A549 (cell line): Measurements from ENCODE around the gene C3orf85. TPM values are rescaled to one million over a fixed set of nuclear protein-coding genes. Genes with fewer than 3 reads are reported as not detected.

Source experiments
- ATAC-seq, 2 experiments: fragments of 200-7000 bp in 1 of 2; fragments of >200 bp in 1 of 2; cut with Nextera tagmentation in 1 of 2; cut with Tn5 transposase in 1 of 2; 3 replicates each; pipeline versions ENCODE4 v1.8.0 to v1.9.1; 2018 to 2020; ENCODE audit warnings: mild to moderate bottlenecking in 1 of 2, moderate library complexity in 1 of 2
- CTCF ChIA-PET: fragments of 300-600 bp; sonication (Branson Sonifier 250); formaldehyde crosslinking; extraction: SDS; loops from one replicate; lab custom pipeline; 2021; ENCODE audit warnings: antibody characterized with exemption, inconsistent platforms; lab: Yijun Ruan, JAX
- POLR2A ChIA-PET: fragments of 350-600 bp; formaldehyde crosslinking; extraction: SDS; loops from one replicate; lab custom pipeline; 2021; ENCODE audit warnings: antibody characterized with exemption, inconsistent platforms; lab: Yijun Ruan, JAX
- DNase-seq, 2 experiments: peaks; one replicate each; pipeline versions ENCODE4 v3.0.0 to v3.0.0-alpha.2; 2011 to 2016; ENCODE audit warnings: low read depth in 1 of 2, low spot score in 1 of 2
- FAIRE-seq: peaks from 2 replicates; lab custom pipeline; 2011; peaks lifted over from hg19 to GRCh38; lab: Jason Lieb, UNC
- H3K27ac ChIP-seq, 2 experiments: fragments of >200 bp; sonication (Bioruptor Twin); formaldehyde crosslinking; 3 replicates each; pipeline ENCODE4 v1.5.1; 2016 to 2017
- H3K4me1 ChIP-seq: fragments of >200 bp; sonication (Bioruptor Twin); formaldehyde crosslinking; 3 replicates; pipeline ENCODE4 v1.6.1; 2016
- H3K4me2 ChIP-seq: fragments of >200 bp; sonication (Bioruptor Twin); formaldehyde crosslinking; 3 replicates; pipeline ENCODE4 v1.6.1; 2016
- H3K4me3 ChIP-seq: fragments of >200 bp; sonication (Bioruptor Twin); formaldehyde crosslinking; 3 replicates; pipeline ENCODE4 v1.5.1; 2016
- H3K9me3 ChIP-seq: fragments of >200 bp; sonication (Bioruptor Twin); formaldehyde crosslinking; 3 replicates; pipeline ENCODE4 v1.6.1; 2016
- BHLHE40 ChIP-seq: IDR thresholded peaks from 2 replicates; pipeline ENCODE4 v1.6.1; 2012; ENCODE audit warnings: low read depth, low read length, inconsistent platforms
- CBX2 ChIP-seq: fragments of 200-600 bp; sonication (generic); IDR thresholded peaks from 2 replicates; pipeline ENCODE4 v1.6.1; 2016; ENCODE audit warnings: low read depth, mild to moderate bottlenecking, borderline replicate concordance
- CEBPB ChIP-seq, 2 experiments: fragments of >200 bp in 1 of 2; sonication (Bioruptor Twin) in 1 of 2; formaldehyde crosslinking in 1 of 2; IDR thresholded peaks; 2 replicates each; pipeline ENCODE4 v1.6.1; 2012 to 2016
- CHD2 ChIP-seq: fragments of 150-350 bp; IDR thresholded peaks from 2 replicates; pipeline ENCODE4 v1.6.1; 2014; ENCODE audit warnings: low read length; ENCODE audit not compliant: partially characterized antibody
- EHMT2 ChIP-seq: fragments of 200-600 bp; sonication (generic); IDR thresholded peaks from 2 replicates; pipeline ENCODE4 v1.6.1; 2016; ENCODE audit warnings: antibody characterized with exemption, low read depth, mild to moderate bottlenecking, moderate library complexity
- FOSB ChIP-seq: fragments of 250-450 bp; sonication (Bioruptor Pico); IDR thresholded peaks from 2 replicates; pipeline ENCODE4 v1.5.0; 2020; ENCODE audit warnings: mild to moderate bottlenecking, moderate library complexity
- FOSL2 ChIP-seq, 2 experiments: fragments of 450-650 bp in 1 of 2; fragments of >200 bp in 1 of 2; sonication (Bioruptor Twin) in 1 of 2; formaldehyde crosslinking; IDR thresholded peaks; 2 replicates each; pipeline versions ENCODE4 v1.5.0 to v1.6.1; 2016 to 2020; ENCODE audit warnings: mild to moderate bottlenecking in 1 of 2, moderate library complexity in 1 of 2
- HDAC2 ChIP-seq: fragments of 200-600 bp; sonication (generic); IDR thresholded peaks from 2 replicates; pipeline ENCODE4 v1.6.1; 2016
- HEYL ChIP-seq: fragments of 250-450 bp; sonication (Bioruptor Pico); IDR thresholded peaks from 2 replicates; pipeline ENCODE4 v1.8.0; 2021; ENCODE audit warnings: mild to moderate bottlenecking, moderate library complexity
- HOXA7 ChIP-seq: fragments of 250-450 bp; sonication (Bioruptor Pico); IDR thresholded peaks from 2 replicates; pipeline ENCODE4 v1.5.0; 2020; ENCODE audit warnings: mild to moderate bottlenecking, moderate library complexity
- HOXB13 ChIP-seq: fragments of 250-450 bp; sonication (Bioruptor Pico); IDR thresholded peaks from 2 replicates; pipeline ENCODE4 v1.5.0; 2020; ENCODE audit warnings: low read depth, mild to moderate bottlenecking, moderate library complexity
- JUN ChIP-seq, 2 experiments: fragments of >200 bp; sonication (Bioruptor Twin); formaldehyde crosslinking; IDR thresholded peaks; 2 replicates in 1 of 2; 3 replicates in 1 of 2; pipeline ENCODE4 v1.6.1; 2016 to 2017
- JUNB ChIP-seq: fragments of >200 bp; sonication (Bioruptor Twin); formaldehyde crosslinking; IDR thresholded peaks from 2 replicates; pipeline ENCODE4 v1.6.1; 2016
- KDM5A ChIP-seq: fragments of 200-600 bp; sonication (generic); IDR thresholded peaks from 2 replicates; pipeline ENCODE4 v1.6.1; 2016; ENCODE audit warnings: antibody characterized with exemption, mild to moderate bottlenecking
- NPAS2 ChIP-seq: fragments of 250-450 bp; sonication (Bioruptor Pico); IDR thresholded peaks from 2 replicates; pipeline ENCODE4 v1.8.0; 2022; ENCODE audit warnings: mild to moderate bottlenecking, moderate library complexity, borderline replicate concordance
- NR3C1 ChIP-seq: fragments of >200 bp; sonication (Bioruptor Twin); formaldehyde crosslinking; IDR thresholded peaks from 3 replicates; pipeline ENCODE4 v1.6.1; 2017
- POLR2A ChIP-seq: IDR thresholded peaks from 2 replicates; pipeline ENCODE4 v1.6.1; 2012; ENCODE audit warnings: mild to moderate bottlenecking, low read length
- SMC3 ChIP-seq: fragments of >200 bp; sonication (Bioruptor Twin); formaldehyde crosslinking; IDR thresholded peaks from 3 replicates; pipeline ENCODE4 v1.6.1; 2018; ENCODE audit warnings: inconsistent platforms
- SREBF2 ChIP-seq: fragments of 450-650 bp; IDR thresholded peaks from 2 replicates; pipeline ENCODE4 v1.6.1; 2014; ENCODE audit warnings: mild to moderate bottlenecking, moderate library complexity
- ZNF302 ChIP-seq: fragments of 250-450 bp; sonication (Bioruptor Pico); IDR thresholded peaks from 2 replicates; pipeline ENCODE4 v1.9.0; 2021; ENCODE audit warnings: inconsistent platforms, mild to moderate bottlenecking, moderate library complexity
- ZSCAN20 ChIP-seq: fragments of 250-450 bp; sonication (Bioruptor Pico); IDR thresholded peaks from 2 replicates; pipeline ENCODE4 v1.8.0; 2022; ENCODE audit warnings: mild to moderate bottlenecking, moderate library complexity
- WGBS: methylation state at CpG from one replicate; pipeline ENCODE4 v1.1.6; 2017; ENCODE audit errors: missing lambda C conversion rate; 5-methylcytosine and 5-hydroxymethylcytosine counted together
- polyA plus RNA-seq, 4 experiments: library from polyadenylated mRNA; depleted of rRNA in 3 of 4; stranded (reverse); fragments of >200 nt; fragmentation: RNase III in 1 of 4; extraction: RNeasy Plus Mini Kit Qiagen cat#74134 plus additional on column Dnase treatment in 1 of 4; gene quantifications; 2 replicates in 3 of 4; 3 replicates in 1 of 4; pipeline ENCODE4 v1.2.3, GENCODE V29; 2011 to 2017
- TF ChIP-seq, protein P1 (sequence below): fragments of 450-650 bp; IDR thresholded peaks from 2 replicates; pipeline ENCODE4 v1.6.1; 2014; ENCODE audit warnings: antibody characterized with exemption
- TF ChIP-seq, protein P2 (sequence below): IDR thresholded peaks from 2 replicates; pipeline ENCODE4 v1.6.1; 2012
- TF ChIP-seq, protein P3 (sequence below): fragments of >200 bp; sonication (Bioruptor Twin); formaldehyde crosslinking; IDR thresholded peaks from 2 replicates; pipeline ENCODE4 v1.6.1; 2016
- TF ChIP-seq, protein P4 (sequence below): fragments of >200 bp; sonication (Bioruptor Twin); formaldehyde crosslinking; IDR thresholded peaks from 3 replicates; pipeline ENCODE4 v1.6.1; 2016
- TF ChIP-seq, protein P5 (sequence below): fragments of 250-450 bp; sonication (Bioruptor Pico); IDR thresholded peaks from 2 replicates; pipeline ENCODE4 v1.5.0; 2020; ENCODE audit warnings: low read depth, mild to moderate bottlenecking, moderate library complexity
- TF ChIP-seq, protein P6 (sequence below): fragments of 200-600 bp; sonication (generic); IDR thresholded peaks from 2 replicates; pipeline ENCODE4 v1.6.1; 2016; ENCODE audit warnings: antibody characterized with exemption, mild to moderate bottlenecking, moderate library complexity

C3orf85 gene
- polyA plus RNA-seq, 2 of the 4 experiments (the other 2 are of a cell fraction) = not detected

DNA sequence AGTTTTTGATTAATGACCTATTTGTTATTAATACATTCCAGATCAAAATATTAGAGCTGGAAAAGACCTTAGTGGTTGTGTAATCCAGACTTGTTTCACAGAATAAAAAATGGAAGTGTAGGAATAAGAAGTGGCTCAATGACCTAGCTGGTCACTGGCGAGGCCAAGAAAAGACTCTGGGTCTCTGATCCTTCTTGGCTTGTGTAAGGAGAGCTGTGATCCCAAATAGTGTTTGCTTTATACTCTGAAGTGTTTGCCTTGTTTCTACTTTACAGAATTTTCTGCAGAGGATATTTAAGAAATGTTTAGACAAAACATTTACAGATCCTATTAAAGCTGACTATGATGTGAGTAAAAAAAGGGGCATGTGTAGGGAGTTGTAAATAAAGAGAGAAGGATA is 7.1 kb downstream of the C3orf85 start:
- CTCF ChIA-PET = no interaction called here

DNA sequence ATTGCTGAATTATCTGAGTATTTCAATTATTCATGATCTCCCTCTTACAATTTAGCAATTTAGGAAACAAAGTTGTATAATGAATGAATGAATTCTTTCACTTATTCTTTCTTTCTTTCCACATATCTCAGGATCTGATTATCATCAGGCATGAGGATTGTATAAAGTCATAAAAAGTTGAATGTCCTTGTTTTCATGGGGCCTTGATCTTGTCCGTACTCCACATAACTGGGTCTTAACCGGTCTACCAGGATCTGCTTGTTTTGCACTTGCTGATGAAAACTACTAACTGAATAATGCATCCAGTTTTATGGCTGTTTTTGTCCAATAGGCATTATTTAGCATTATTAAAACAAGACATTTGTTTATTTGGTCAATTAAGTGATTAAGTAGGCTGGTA is 12.6 kb downstream of the C3orf85 start:
- no peak for FAIRE-seq
- no peak for ATAC-seq
- no peak overlapping the region for H3K4me2 ChIP-seq
- no peaks in the 10 kb centered on the region for H3K4me1 ChIP-seq
- ChIA-PET POLR2A (no interaction called here), CTCF (interaction anchor here (0.7 kb wide), 1 partner anchor 106 kb away, joined by 4 read pairs; no protein-coding TSS in a partner anchor)
- no peak for DNase-seq
- TF ChIP-seq SMC3 = no peak
- TF ChIP-seq KDM5A = no peak
- TF ChIP-seq HDAC2 = no peak
- no peak for TF ChIP-seq HOXA7
- TF ChIP-seq, protein P1, sequence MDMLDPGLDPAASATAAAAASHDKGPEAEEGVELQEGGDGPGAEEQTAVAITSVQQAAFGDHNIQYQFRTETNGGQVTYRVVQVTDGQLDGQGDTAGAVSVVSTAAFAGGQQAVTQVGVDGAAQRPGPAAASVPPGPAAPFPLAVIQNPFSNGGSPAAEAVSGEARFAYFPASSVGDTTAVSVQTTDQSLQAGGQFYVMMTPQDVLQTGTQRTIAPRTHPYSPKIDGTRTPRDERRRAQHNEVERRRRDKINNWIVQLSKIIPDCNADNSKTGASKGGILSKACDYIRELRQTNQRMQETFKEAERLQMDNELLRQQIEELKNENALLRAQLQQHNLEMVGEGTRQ = no peak
- TF ChIP-seq ZSCAN20 (CRISPR knock-in tag) = no peak
- TF ChIP-seq FOSL2 (IDR thresholded peaks at IDR 0.05) = no peak
- TF ChIP-seq FOSL2 (CRISPR knock-in tag; IDR thresholded peaks at IDR 0.05) = no peak
- TF ChIP-seq, protein P2, sequence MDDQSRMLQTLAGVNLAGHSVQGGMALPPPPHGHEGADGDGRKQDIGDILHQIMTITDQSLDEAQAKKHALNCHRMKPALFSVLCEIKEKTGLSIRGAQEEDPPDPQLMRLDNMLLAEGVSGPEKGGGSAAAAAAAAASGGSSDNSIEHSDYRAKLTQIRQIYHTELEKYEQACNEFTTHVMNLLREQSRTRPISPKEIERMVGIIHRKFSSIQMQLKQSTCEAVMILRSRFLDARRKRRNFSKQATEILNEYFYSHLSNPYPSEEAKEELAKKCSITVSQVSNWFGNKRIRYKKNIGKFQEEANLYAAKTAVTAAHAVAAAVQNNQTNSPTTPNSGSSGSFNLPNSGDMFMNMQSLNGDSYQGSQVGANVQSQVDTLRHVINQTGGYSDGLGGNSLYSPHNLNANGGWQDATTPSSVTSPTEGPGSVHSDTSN = no peak
- TF ChIP-seq CBX2 = no peak
- TF ChIP-seq SREBF2 = no peak
- no peak for TF ChIP-seq HOXB13 (CRISPR knock-in tag)
- no peak for TF ChIP-seq EHMT2
- no peak for TF ChIP-seq BHLHE40
- TF ChIP-seq POLR2A = no peak
- no peak for TF ChIP-seq HEYL (CRISPR knock-in tag)
- TF ChIP-seq, protein P3, sequence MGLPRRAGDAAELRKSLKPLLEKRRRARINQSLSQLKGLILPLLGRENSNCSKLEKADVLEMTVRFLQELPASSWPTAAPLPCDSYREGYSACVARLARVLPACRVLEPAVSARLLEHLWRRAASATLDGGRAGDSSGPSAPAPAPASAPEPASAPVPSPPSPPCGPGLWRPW = no peak
- WGBS = 88% methylated on average over 2 of the region's 2 CpGs
- no peak overlapping the region for H3K4me3 ChIP-seq
- no peaks in the 10 kb centered on the region; the same call in 2 of the 3 replicates for H3K9me3 ChIP-seq
- H3K27ac ChIP-seq = no peak overlapping the region

More for the DNA sequence above, 7.1 kb downstream of the C3orf85 start:
- ATAC-seq = no peak
- WGBS = 35% methylated on average over 1 of the region's 1 CpG
- Histone ChIP-seq H3K4me3 (no peak overlapping the region), H3K27ac (no peak overlapping the region), H3K4me1 (no peaks in the 10 kb centered on the region), H3K4me2 (no peak overlapping the region), H3K9me3 (no peaks in the 10 kb centered on the region)
- POLR2A ChIA-PET = no interaction called here
- DNase-seq = no peak
- no peak for FAIRE-seq
- no peak for TF ChIP-seq NR3C1
- TF ChIP-seq, protein P4, sequence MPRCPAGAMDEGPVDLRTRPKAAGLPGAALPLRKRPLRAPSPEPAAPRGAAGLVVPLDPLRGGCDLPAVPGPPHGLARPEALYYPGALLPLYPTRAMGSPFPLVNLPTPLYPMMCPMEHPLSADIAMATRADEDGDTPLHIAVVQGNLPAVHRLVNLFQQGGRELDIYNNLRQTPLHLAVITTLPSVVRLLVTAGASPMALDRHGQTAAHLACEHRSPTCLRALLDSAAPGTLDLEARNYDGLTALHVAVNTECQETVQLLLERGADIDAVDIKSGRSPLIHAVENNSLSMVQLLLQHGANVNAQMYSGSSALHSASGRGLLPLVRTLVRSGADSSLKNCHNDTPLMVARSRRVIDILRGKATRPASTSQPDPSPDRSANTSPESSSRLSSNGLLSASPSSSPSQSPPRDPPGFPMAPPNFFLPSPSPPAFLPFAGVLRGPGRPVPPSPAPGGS = no peak
- no peak for TF ChIP-seq FOSB
- TF ChIP-seq, protein P5, sequence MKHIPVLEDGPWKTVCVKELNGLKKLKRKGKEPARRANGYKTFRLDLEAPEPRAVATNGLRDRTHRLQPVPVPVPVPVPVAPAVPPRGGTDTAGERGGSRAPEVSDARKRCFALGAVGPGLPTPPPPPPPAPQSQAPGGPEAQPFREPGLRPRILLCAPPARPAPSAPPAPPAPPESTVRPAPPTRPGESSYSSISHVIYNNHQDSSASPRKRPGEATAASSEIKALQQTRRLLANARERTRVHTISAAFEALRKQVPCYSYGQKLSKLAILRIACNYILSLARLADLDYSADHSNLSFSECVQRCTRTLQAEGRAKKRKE (CRISPR knock-in tag) = no peak
- TF ChIP-seq, all 56 proteins: peak for 0

DNA sequence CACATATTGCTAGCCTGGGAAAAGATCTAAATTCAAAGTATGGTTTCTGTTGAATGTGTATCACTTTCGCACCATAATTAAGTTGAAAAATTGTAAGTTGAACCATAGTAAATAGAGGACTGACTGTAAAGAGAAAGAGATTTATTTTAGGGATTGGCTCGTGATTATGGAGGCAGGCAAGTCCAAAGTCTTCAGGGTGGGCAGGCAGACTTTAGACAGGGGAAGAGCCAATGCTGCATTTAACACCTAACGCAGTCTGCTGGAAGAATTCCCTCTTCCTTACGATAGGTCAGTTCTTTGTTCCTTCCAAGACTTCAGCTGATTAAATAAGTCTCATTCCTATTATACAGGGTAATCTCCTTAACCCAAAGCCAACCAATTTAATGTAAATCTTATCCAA is 15.8 kb downstream of the C3orf85 start:
- ATAC-seq = no peak
- WGBS = 63% methylated on average over 4 of the region's 4 CpGs
- TF ChIP-seq JUN (IDR thresholded peaks at IDR 0.05) = no peak
- TF ChIP-seq JUNB = no peak
- TF ChIP-seq CHD2 = no peak
- TF ChIP-seq NPAS2 (CRISPR knock-in tag) = no peak
- no peak for TF ChIP-seq ZNF302 (CRISPR knock-in tag)
- no peak for TF ChIP-seq ZSCAN20 (CRISPR knock-in tag)
- TF ChIP-seq, protein P6, sequence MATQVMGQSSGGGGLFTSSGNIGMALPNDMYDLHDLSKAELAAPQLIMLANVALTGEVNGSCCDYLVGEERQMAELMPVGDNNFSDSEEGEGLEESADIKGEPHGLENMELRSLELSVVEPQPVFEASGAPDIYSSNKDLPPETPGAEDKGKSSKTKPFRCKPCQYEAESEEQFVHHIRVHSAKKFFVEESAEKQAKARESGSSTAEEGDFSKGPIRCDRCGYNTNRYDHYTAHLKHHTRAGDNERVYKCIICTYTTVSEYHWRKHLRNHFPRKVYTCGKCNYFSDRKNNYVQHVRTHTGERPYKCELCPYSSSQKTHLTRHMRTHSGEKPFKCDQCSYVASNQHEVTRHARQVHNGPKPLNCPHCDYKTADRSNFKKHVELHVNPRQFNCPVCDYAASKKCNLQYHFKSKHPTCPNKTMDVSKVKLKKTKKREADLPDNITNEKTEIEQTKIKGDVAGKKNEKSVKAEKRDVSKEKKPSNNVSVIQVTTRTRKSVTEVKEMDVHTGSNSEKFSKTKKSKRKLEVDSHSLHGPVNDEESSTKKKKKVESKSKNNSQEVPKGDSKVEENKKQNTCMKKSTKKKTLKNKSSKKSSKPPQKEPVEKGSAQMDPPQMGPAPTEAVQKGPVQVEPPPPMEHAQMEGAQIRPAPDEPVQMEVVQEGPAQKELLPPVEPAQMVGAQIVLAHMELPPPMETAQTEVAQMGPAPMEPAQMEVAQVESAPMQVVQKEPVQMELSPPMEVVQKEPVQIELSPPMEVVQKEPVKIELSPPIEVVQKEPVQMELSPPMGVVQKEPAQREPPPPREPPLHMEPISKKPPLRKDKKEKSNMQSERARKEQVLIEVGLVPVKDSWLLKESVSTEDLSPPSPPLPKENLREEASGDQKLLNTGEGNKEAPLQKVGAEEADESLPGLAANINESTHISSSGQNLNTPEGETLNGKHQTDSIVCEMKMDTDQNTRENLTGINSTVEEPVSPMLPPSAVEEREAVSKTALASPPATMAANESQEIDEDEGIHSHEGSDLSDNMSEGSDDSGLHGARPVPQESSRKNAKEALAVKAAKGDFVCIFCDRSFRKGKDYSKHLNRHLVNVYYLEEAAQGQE = no peak
- TF ChIP-seq CEBPB (IDR thresholded peaks at IDR 0.05) = no peak
- no peak for TF ChIP-seq FOSB
- TF ChIP-seq, all 56 proteins: peak for 0
- ChIA-PET CTCF (no interaction called here), POLR2A (no interaction called here)
- Histone ChIP-seq H3K4me1 (peaks cover 12% of the 10 kb centered on the region; the same call in 1 of the 3 replicates), H3K9me3 (no peaks in the 10 kb centered on the region; the same call in 2 of the 3 replicates), H3K4me3 (no peak overlapping the region), H3K27ac (no peak overlapping the region), H3K4me2 (no peak overlapping the region)
- DNase-seq (no peak), FAIRE-seq (no peak)
